Right cardiac atrium (tissue), 5 donors: ENCODE results near the gene FRYL. TPM values are rescaled to one million over a fixed set of nuclear protein-coding genes. Genes with fewer than 3 reads are reported as not detected.

Experiments used
- ATAC-seq, 2 donors: fragments of 200-7000 bp; cut with Tn5 transposase; one replicate each; pipeline versions ENCODE4 v1.8.0 to v1.9.1; 2020; ENCODE audit warnings: moderate library complexity in 2 of 2, mild to moderate bottlenecking in 1 of 2
- DNase-seq, 3 donors: peaks; one replicate each; pipeline ENCODE4 v3.0.0-alpha.2; 2020
- H3K27ac ChIP-seq: one replicate; pipeline ENCODE4 v1.5.1; 2013; ENCODE audit warnings: mild to moderate bottlenecking, low read length, control low read depth, moderate library complexity
- H3K27me3 ChIP-seq: one replicate; pipeline ENCODE4 v1.6.1; 2013; ENCODE audit not compliant: control insufficient read depth, insufficient read depth
- H3K4me1 ChIP-seq: one replicate; pipeline ENCODE4 v1.6.1; 2013; ENCODE audit warnings: low read length; ENCODE audit not compliant: control insufficient read depth, insufficient read depth
- H3K4me3 ChIP-seq: one replicate; pipeline ENCODE4 v1.5.1; 2013; ENCODE audit warnings: low read length, control low read depth
- H3K9me3 ChIP-seq: one replicate; pipeline ENCODE4 v1.6.1; 2013; ENCODE audit warnings: low read length; ENCODE audit not compliant: control insufficient read depth
- WGBS: extraction: QIAGEN DNeasy Blood & Tissue Kit; methylation state at CpG from one replicate; pipeline ENCODE4 v1.1.7; 2013; 5-methylcytosine and 5-hydroxymethylcytosine counted together
- intact Hi-C, 4 donors: fragments of 100-400 bp; cut with DNase I; formaldehyde crosslinking; loops; one replicate each; pipeline versions ENCODE4 v1.11.0 to v1.14.0; 2022 to 2023
- polyA plus RNA-seq: library from polyadenylated mRNA; stranded (reverse); fragments of 200-250 nt; gene quantifications from one replicate; pipeline ENCODE4 v1.2.3, GENCODE V29; 2013
- total RNA-seq, 4 donors: library from RNA; stranded (reverse); fragmentation: NEBNext Ultra II Directional; extraction: Animal tissue kit (Norgen Biotek cat#: 25700); gene quantifications; one replicate each; pipeline ENCODE4 v1.2.1, GENCODE V29; 2021
- donor health status: healthy with polysubstance abuse.
- donor health status: DM: no; HTN: yes; CAD: no.
- donor health status: DM: no; HTN: no; CAD: no.
- donor health status: DM: no; HTN: yes; CAD: no; lungs with severe emphysema.
- donor health status: DM: yes; HTN: yes; CAD: no.

The FRYL gene
- total and polyA plus RNA-seq, 5 donors: 13.5 to 50.7 (median 43.8) TPM

DNA sequence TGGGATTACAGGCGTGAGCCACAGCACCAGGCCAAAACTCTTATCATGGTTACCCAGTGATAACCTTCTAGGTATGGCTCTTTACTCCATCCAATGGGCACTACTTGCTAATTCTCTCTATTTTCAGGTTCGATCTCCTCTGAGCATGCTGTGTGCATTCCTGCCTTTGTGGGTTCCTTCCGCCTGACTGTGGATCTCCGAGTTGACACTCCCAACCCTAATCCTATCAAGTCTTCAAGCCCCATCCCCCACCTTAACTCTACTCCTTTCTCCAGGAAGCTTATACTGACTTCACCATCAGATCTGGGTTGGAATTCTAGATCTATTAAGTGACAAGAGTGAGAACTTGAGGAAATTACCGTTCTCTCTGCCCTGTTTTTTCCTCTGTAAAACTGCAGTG lies 225.5 kb downstream of the FRYL start:
- DNase-seq (no peak), ATAC-seq (no peak)
- 76% methylated on average over 5 of the region's 5 CpGs for WGBS
- Histone ChIP-seq H3K27me3 (no peaks in the 10 kb centered on the region), H3K27ac (no peak overlapping the region), H3K4me3 (no peak overlapping the region), H3K4me1 (no peaks in the 10 kb centered on the region), H3K9me3 (no peaks in the 10 kb centered on the region)
- intact Hi-C loops: no loop called here

DNA sequence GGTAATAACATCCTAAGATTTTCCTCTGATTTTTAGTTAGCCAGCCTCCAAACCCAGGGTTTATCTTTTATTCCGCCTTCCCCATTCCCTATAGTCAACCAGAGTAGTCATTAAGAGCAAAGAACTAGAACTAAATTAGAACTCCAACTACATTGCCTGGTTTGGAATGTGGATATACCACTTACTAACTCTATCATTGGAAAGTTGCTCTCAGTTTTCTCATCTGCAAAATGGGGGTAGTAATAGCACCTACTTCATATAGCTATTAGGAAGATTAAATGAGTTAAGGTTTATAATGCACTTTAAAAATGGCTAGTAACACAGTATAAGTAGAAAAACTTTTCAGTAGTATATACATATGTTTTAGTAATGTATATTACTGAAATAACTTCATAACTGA lies 226.4 kb downstream of the FRYL start:
- intact Hi-C loops: no loop called here
- H3K4me3 ChIP-seq: no peak overlapping the region
- WGBS: 99% methylated on average over 1 of the region's 1 CpG
- DNase-seq (no peak), ATAC-seq (no peak)
- no peaks in the 10 kb centered on the region for H3K4me1 ChIP-seq
- H3K9me3 ChIP-seq: no peaks in the 10 kb centered on the region
- H3K27ac ChIP-seq: no peak overlapping the region
- no peaks in the 10 kb centered on the region for H3K27me3 ChIP-seq

GRCh38 chr4:48546336-48546735 lies 233.7 kb downstream of the FRYL start:
- H3K27me3 ChIP-seq: no peaks in the 10 kb centered on the region
- DNase-seq (no peak), ATAC-seq (no peak)
- H3K9me3 ChIP-seq: no peaks in the 10 kb centered on the region
- no peak overlapping the region for H3K4me3 ChIP-seq
- intact Hi-C loops: no loop called here
- no peak overlapping the region for H3K27ac ChIP-seq
- no peaks in the 10 kb centered on the region for H3K4me1 ChIP-seq
- WGBS: 62% methylated on average over 2 of the region's 2 CpGs

DNA sequence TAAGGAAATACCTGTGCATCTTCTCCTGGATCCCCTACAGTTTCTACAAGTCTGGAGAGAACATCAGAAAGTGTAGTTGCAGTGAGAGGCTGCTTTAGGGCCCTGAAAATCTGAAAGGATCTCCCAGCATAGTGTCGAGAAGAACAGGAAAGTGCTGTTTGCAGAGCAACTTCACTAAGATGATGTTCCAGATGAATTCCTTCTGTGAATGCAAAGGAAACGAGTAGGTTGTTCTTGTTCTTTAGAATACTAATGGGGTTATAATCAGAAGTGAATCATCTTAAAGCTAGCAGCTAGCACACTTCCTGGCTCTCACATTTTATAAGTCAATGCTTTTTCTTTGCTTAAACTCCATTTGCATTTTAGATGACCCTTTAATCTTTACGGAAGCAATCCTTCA lies 236.3 kb downstream of the FRYL start:
- ATAC-seq (no peak), DNase-seq (no peak)
- Histone ChIP-seq H3K27me3 (no peaks in the 10 kb centered on the region), H3K27ac (no peak overlapping the region), H3K4me1 (no peaks in the 10 kb centered on the region), H3K9me3 (no peaks in the 10 kb centered on the region), H3K4me3 (no peak overlapping the region)
- 86% methylated on average over 3 of the region's 3 CpGs for WGBS
- intact Hi-C loops: no loop called here

DNA sequence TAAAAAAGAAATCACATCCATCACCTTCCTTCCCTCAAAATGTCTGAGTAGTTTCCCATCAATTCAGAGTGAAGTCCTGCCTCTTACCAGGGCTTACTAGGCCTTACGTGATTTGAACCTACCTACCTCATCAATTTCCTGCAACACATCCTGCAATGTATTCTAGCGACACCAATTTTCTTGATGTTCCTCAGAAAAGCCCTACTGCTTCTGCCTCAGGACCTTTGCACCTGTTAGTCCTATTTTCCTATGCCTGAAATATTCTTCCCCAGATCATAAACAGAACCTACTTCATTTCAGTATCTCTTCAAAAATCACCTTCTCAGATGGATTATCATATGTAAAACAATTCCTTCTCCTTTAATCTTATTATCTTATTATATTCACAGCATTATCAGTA lies 237.2 kb downstream of the FRYL start:
- H3K27ac ChIP-seq: no peak overlapping the region
- no peak overlapping the region for H3K4me3 ChIP-seq
- no peaks in the 10 kb centered on the region for H3K27me3 ChIP-seq
- DNase-seq: no peak
- H3K9me3 ChIP-seq: no peaks in the 10 kb centered on the region
- WGBS: 97% methylated on average over 2 of the region's 2 CpGs
- no peaks in the 10 kb centered on the region for H3K4me1 ChIP-seq
- ATAC-seq: no peak
- intact Hi-C loops: no loop called here

DNA sequence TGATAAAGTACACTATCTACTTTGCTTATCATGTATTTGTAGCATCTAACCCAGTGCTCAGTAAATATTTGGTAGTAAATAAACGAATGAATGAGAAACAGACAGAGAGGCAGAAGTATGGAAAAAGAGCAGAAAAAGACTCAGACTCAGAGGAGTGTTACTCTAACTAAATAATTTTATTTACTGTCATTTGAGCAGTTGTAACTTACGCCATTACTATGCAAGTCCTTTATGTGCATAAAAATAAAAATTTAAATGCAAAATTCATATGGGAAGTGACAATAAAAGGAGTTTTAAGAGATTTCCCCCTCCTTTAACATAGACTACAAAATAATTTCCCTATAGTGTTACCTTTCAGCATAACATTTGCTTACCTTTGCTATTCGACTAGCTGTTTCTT lies 240.5 kb downstream of the FRYL start:
- H3K27me3 ChIP-seq: no peaks in the 10 kb centered on the region
- no peaks in the 10 kb centered on the region for H3K9me3 ChIP-seq
- intact Hi-C loops: no loop called here
- no peaks in the 10 kb centered on the region for H3K4me1 ChIP-seq
- H3K27ac ChIP-seq: no peak overlapping the region
- ATAC-seq (no peak), DNase-seq (no peak)
- WGBS: 90% methylated on average over 3 of the region's 3 CpGs
- H3K4me3 ChIP-seq: no peak overlapping the region

DNA sequence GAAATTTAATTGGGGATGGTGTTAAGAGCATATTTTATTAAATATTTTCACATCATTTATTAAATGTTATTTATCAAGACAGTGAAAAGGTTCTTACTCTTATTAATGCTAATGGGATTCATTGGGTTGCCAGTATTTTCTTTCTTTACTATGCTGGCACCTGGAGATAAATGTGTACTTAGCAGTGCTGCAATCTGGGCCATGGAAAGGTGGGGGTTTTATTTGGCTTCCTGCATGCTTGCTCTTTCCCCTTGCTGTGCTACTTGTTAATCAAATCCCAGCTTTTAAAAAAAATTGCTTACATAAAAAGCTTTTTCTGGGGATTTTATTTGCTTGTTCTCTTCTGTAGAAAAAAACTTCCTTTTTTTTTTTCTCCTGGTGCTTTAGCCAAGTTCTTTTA lies 241.7 kb downstream of the FRYL start:
- H3K27me3 ChIP-seq: no peaks in the 10 kb centered on the region
- ATAC-seq (no peak), DNase-seq (no peak)
- H3K4me3 ChIP-seq: no peak overlapping the region
- no peaks in the 10 kb centered on the region for H3K9me3 ChIP-seq
- no peak overlapping the region for H3K27ac ChIP-seq
- H3K4me1 ChIP-seq: no peaks in the 10 kb centered on the region
- intact Hi-C loops: no loop called here

DNA sequence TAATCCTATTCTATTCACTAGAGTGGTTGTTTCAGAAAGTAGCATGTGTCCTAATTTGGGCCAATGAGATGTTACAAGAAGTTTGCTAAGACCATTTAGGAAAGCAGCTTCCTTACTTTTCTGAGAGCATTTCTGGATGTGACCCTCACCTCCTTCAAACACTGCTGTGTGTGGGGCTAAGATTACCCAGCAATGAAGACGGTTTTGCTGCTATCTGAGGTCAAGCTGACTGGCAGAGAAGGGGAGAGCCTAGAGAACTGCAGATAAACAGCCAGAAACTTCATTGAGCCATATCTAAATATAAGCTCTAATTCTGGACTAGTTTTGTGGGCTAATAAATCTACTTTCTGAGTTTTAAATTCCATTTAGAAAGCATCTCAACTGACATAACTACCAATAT lies 253.7 kb downstream of the FRYL start:
- H3K27ac ChIP-seq: no peak overlapping the region
- no peaks in the 10 kb centered on the region for H3K27me3 ChIP-seq
- no peak for DNase-seq
- intact Hi-C loops: no loop called here
- ATAC-seq: no peak
- H3K4me3 ChIP-seq: no peak overlapping the region
- no peaks in the 10 kb centered on the region for H3K9me3 ChIP-seq
- no peaks in the 10 kb centered on the region for H3K4me1 ChIP-seq
- WGBS: 64% methylated on average over 1 of the region's 1 CpG

DNA sequence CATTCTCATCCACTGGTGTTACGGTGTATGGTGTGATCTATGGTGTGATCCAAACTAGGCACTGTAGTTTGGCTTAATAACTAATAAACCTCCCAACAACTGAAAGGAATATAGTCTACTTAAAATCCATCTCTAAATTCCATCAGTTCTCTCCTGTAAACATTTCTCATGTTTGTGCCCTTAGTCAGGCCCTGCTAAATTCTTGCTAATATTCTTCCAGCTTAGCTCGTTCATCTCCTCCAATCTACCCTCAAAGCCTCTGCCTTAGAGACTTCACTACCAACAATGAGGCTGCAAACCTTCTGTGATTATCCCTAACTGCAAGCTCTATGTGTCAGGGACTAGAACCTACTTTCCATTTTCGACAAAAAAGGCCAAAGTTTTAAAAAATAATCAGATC lies 261.9 kb downstream of the FRYL start:
- no peaks in the 10 kb centered on the region for H3K27me3 ChIP-seq
- ATAC-seq (no peak), DNase-seq (no peak)
- H3K4me3 ChIP-seq: no peak overlapping the region
- no peaks in the 10 kb centered on the region for H3K9me3 ChIP-seq
- intact Hi-C loops: no loop called here
- H3K4me1 ChIP-seq: no peaks in the 10 kb centered on the region
- WGBS: 95% methylated on average over 3 of the region's 3 CpGs
- no peak overlapping the region for H3K27ac ChIP-seq

DNA sequence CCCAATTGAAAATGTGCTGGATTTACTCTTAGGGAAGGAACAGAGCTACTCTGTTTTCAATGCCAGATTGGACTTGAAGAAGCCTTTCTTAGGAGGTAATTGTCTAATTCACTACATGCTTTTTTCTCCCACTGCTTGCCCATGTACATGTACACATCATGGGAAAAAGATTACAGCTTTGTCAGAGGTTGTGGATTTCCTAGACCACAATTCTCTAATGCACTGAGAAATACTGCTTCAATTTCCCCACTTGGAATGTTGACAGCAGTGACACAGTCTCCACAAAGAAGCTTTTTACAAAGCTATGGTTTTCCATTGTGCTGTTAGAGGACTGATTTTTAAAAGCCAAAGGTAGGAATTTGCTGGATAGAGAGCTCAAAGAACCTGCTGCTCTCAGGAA lies 270.5 kb downstream of the FRYL start:
- H3K27me3 ChIP-seq: no peaks in the 10 kb centered on the region
- no peak overlapping the region for H3K27ac ChIP-seq
- ATAC-seq (no peak), DNase-seq (no peak)
- no peak overlapping the region for H3K4me3 ChIP-seq
- intact Hi-C loops: no loop called here
- H3K9me3 ChIP-seq: no peaks in the 10 kb centered on the region
- no peaks in the 10 kb centered on the region for H3K4me1 ChIP-seq

- H3K4me3 ChIP-seq: no peak overlapping the region
- DNase-seq (no peak), ATAC-seq (no peak)
- H3K4me1 ChIP-seq: no peaks in the 10 kb centered on the region
- no peaks in the 10 kb centered on the region for H3K9me3 ChIP-seq
- no peak overlapping the region for H3K27ac ChIP-seq
- intact Hi-C loops: no loop called here
- WGBS: 90% methylated on average over 2 of the region's 2 CpGs
- H3K27me3 ChIP-seq: no peaks in the 10 kb centered on the region
These were observed 273.4 kb downstream of the FRYL start for GRCh38 chr4:48506716-48507115.

DNA sequence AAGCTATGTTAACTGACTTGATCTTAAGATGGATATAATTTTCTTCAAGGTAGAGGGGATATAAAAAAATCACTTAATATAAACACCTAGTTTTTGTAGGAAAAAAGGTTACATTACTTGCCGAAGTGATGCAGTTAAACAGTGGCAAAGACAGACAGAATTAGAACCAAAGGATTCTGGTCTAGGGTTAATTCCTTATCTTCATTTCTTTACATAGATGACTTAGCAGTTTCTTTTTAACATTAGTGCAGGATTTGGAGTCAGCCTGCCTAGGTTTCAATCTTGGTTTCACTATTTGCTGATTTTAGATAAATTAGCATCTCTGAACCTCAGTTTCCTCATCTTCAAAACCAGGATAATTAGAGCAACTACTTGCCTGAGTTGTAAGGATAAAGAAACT lies 275.7 kb downstream of the FRYL start:
- 70% methylated on average over 1 of the region's 1 CpG for WGBS
- Histone ChIP-seq H3K27me3 (no peaks in the 10 kb centered on the region), H3K27ac (no peak overlapping the region), H3K4me3 (no peak overlapping the region), H3K9me3 (no peaks in the 10 kb centered on the region), H3K4me1 (no peaks in the 10 kb centered on the region)
- intact Hi-C loops: no loop called here
- DNase-seq (no peak), ATAC-seq (no peak)
